BJ (cell line): Measurements from ENCODE around the gene DIS3L2. TPM values are rescaled to one million over a fixed set of nuclear protein-coding genes. Genes with fewer than 3 reads are reported as not detected.
A peak's percentile ranks its signal among the peaks of the same experiment; 100 is the strongest.

Source experiments
- CTCF ChIA-PET: fragments of 350-600 bp; formaldehyde crosslinking; extraction: SDS; loops from one replicate; lab custom pipeline; 2021; ENCODE audit warnings: antibody characterized with exemption, inconsistent platforms; lab: Yijun Ruan, JAX
- POLR2A ChIA-PET: fragments of 300-600 bp; sonication (Branson Sonifier 250); formaldehyde crosslinking; extraction: SDS; loops from one replicate; lab custom pipeline; 2021; ENCODE audit warnings: antibody characterized with exemption; lab: Charles Lee
- DNase-seq: peaks from one replicate; pipeline ENCODE4 v3.0.0-alpha.2; 2011; ENCODE audit warnings: low read depth
- H3K27me3 ChIP-seq: 2 replicates; pipeline ENCODE4 v1.6.0; 2011; ENCODE audit warnings: low read length; ENCODE audit not compliant: control insufficient read depth, insufficient read depth
- H3K36me3 ChIP-seq: 2 replicates; pipeline ENCODE4 v1.5.1; 2011; ENCODE audit warnings: low read length; ENCODE audit not compliant: control insufficient read depth, insufficient read depth
- H3K4me3 ChIP-seq: 2 replicates; pipeline ENCODE4 v1.5.1; 2011; ENCODE audit warnings: low read depth, mild to moderate bottlenecking, control low read depth, low read length
- polyA plus RNA-seq: library from polyadenylated mRNA; depleted of rRNA; stranded (reverse); fragments of >200 nt; gene quantifications from 2 replicates; pipeline ENCODE4 v1.2.3, GENCODE V29; 2011
- TF ChIP-seq, protein P1 (sequence below): IDR thresholded peaks from 2 replicates; pipeline ENCODE4 v1.5.1; 2011; ENCODE audit warnings: low read depth, mild to moderate bottlenecking, control low read depth, inconsistent platforms, low read length, moderate library complexity; ENCODE audit not compliant: insufficient read depth

DIS3L2 gene
- polyA plus RNA-seq, 1 experiment: 12.4 TPM

DNA sequence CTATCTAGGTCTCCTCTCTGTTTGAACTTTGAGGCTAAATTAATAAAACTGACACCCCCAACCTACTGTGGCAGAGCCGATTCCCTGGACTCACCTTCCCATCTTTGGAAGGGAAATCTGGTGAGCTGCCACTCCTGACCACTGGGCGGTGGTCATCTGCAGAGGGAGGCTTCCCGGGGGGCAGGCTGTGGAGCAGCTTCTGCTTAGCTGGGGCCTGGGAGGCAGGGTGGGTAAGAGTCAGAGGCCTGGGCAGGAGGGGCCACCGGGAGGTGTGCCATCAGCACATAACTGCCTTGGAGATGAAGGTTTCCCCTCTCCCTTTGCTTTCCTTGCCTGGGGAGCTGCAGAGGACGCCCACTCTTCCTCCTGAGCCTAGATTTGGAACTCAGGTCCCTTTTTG lies 33.0 kb upstream of the DIS3L2 start:
- no peaks in the 10 kb centered on the region for H3K36me3 ChIP-seq
- ChIA-PET POLR2A (no interaction called here), CTCF (interaction anchor here (0.7 to 13.5 kb wide), 7 partner anchors 10 to 397 kb away, joined by 3 to 186 read pairs (median 4); no protein-coding TSS in a partner anchor)
- peaks cover 40% of the 10 kb centered on the region for H3K27me3 ChIP-seq
- TF ChIP-seq, protein P1, sequence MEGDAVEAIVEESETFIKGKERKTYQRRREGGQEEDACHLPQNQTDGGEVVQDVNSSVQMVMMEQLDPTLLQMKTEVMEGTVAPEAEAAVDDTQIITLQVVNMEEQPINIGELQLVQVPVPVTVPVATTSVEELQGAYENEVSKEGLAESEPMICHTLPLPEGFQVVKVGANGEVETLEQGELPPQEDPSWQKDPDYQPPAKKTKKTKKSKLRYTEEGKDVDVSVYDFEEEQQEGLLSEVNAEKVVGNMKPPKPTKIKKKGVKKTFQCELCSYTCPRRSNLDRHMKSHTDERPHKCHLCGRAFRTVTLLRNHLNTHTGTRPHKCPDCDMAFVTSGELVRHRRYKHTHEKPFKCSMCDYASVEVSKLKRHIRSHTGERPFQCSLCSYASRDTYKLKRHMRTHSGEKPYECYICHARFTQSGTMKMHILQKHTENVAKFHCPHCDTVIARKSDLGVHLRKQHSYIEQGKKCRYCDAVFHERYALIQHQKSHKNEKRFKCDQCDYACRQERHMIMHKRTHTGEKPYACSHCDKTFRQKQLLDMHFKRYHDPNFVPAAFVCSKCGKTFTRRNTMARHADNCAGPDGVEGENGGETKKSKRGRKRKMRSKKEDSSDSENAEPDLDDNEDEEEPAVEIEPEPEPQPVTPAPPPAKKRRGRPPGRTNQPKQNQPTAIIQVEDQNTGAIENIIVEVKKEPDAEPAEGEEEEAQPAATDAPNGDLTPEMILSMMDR: no peak
- no peak overlapping the region for H3K4me3 ChIP-seq
- DNase-seq: no peak

DNA sequence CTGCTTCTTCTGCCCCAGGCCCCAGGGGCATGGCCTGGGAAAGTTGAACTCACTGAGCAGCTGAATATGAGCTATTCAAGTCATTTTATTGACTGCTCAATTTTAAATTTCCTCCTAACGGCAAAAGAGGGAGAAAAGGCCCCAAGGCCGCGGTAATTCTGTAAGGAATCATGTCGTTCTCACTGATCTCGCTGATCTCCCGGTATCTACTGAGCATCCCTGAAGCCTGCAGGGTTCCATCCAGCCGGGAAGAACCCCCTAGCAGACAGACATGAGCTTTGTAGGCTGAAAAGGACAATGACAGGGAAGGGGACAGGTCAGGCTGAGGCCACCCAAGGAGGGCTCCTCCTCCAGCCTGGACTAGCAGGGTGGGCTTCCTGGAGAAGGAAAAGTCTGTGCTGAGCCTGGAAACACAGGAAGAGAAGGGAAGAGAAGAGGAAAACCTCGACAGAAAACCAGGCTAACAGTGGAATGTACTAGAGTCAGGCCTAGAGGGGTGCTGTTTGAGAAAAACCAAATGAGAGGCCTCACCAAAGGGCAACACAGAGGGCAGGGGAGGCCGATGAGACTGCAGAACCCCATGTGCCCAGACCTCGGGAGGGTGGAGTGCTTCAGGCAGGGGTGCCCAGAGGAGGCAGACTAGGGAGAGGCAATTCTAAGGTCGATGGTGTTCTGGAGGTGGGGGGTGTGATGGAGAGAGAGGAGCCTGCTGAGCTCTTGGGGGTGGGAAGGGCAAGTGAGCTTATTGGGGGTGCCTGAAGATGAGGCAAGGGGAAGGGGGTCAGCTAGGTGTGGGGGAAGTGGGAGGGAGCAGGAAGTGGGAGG lies 32.4 kb upstream of the DIS3L2 start:
- Histone ChIP-seq H3K27me3 (peaks cover 42% of the 10 kb centered on the region), H3K36me3 (no peaks in the 10 kb centered on the region), H3K4me3 (no peak overlapping the region)
- TF ChIP-seq, protein P1: no peak
- ChIA-PET CTCF (interaction anchor here (0.6 to 13.5 kb wide), 8 partner anchors 13 to 397 kb away, joined by 3 to 186 read pairs (median 4); no protein-coding TSS in a partner anchor), POLR2A (interaction anchor here (0.6 kb wide), 1 partner anchor 340 kb away, joined by 10 read pairs; no protein-coding TSS in a partner anchor)
- DNase-seq: no peak

DNA sequence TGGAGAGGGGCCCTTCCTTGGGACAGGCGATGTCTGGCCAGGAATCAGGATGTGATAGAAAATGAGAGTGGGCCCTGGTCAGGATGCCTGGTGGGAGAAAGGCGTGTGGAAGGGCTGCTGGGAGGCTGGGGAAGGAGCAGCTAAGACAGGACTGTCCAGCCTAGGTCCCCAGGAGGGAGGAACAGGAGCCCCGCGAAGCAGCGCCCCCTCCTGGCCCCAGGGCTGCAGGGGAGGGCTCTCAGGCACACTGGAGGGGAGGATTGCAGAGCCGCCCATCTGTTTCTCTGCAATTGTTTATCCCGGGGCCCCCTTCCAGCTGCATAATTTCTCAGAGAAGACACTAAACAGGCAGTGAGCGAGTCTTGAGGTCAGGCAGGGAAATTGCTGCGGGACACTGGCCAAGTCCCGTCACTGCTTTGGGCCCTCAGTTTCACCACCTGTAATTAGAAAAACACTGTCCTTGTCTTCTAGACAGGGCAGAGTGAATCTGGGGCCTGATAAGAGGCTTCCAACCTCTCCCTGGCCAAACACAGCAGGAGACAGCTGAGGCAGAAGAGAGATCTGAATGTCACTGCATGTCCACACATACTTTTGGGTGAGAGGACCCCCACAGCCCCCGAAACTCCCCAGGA lies 31.4 kb upstream of the DIS3L2 start:
- TF ChIP-seq, protein P1: peak; percentile 36; the same call in 1 of the 2 replicates
- no peak for DNase-seq
- H3K27me3 ChIP-seq: peaks cover 40% of the 10 kb centered on the region
- ChIA-PET POLR2A (no interaction called here), CTCF (interaction anchor here (1.2 to 13.5 kb wide), 5 partner anchors 10 to 396 kb away, joined by 3 to 186 read pairs (median 6); no protein-coding TSS in a partner anchor)
- no peak overlapping the region for H3K4me3 ChIP-seq
- H3K36me3 ChIP-seq: no peaks in the 10 kb centered on the region

DNA sequence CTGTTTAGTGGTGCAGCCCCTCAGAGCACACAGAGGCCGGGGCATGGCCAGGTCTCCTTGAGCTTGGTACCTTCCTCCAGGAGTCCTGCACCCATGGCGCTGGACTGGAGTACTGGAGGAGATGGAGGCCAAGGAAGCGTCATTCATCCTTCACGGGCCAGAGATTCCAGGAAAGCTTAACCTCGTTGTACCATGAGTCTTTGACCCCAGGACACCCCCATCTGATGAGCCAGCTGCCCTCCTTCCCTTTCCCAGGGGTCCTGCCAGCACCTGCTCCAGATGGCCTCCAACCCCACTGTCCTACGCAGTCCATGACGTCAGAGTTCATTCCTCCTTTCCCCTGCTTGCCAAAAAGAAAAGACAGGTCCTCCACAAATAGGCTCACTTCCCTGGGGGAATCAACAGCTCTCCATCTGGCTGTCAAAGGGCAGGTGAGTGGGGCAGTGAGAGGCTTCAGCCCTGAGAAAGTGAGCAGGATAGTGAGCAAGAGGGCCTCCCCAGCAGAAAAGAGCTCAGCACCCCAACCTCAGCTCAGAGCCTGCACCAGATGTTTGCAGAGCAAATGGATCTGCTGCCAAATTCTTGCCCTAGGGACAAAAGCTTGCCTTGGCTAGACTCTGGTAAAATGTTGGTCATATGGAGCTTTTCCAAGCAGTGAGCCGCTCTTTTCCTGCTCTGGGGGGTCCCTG lies 30.8 kb upstream of the DIS3L2 start:
- Histone ChIP-seq H3K27me3 (peaks cover 42% of the 10 kb centered on the region), H3K4me3 (no peak overlapping the region), H3K36me3 (no peaks in the 10 kb centered on the region)
- DNase-seq: no peak
- TF ChIP-seq, protein P1: no peak
- ChIA-PET CTCF (interaction anchor here (1.2 to 13.5 kb wide), 4 partner anchors 10 to 395 kb away, joined by 5 to 186 read pairs (median 12); no protein-coding TSS in a partner anchor), POLR2A (no interaction called here)
